GM12878 (cell line): Measurements from ENCODE around the gene DTX3. TPM values are rescaled to one million over a fixed set of nuclear protein-coding genes. Genes with fewer than 3 reads are reported as not detected.

Experiments used
- ATAC-seq: fragments of 200-7000 bp; cut with Tn5 transposase; 3 replicates; pipeline ENCODE4 v1.9.1; 2020; ENCODE audit warnings: mild to moderate bottlenecking, moderate library complexity
- BruUV-seq: library from RNA; stranded (reverse); fragments of 400-500 nt; replicated peaks from 2 replicates; lab custom pipeline; 2021; lab: Mats Ljungman, UMichigan
- CTCF ChIA-PET: fragments of 300-600 bp; sonication (Branson Sonifier 250); formaldehyde crosslinking; extraction: SDS; loops from one replicate; lab custom pipeline; 2021; ENCODE audit warnings: inconsistent platforms; lab: Yijun Ruan, JAX
- POLR2A ChIA-PET: fragments of 350-600 bp; formaldehyde crosslinking; extraction: SDS; loops from one replicate; lab custom pipeline; 2021; ENCODE audit warnings: inconsistent platforms; lab: Charles Lee
- RAD21 ChIA-PET: fragments of 300-600 bp; sonication (Branson Sonifier 250); formaldehyde crosslinking; loops from one replicate; lab custom pipeline; 2023; ENCODE audit warnings: antibody characterized with exemption; ENCODE audit not compliant: unreplicated experiment; lab: Charles Lee
- SMC1A ChIA-PET: fragments of 300-600 bp; sonication (Branson Sonifier 250); formaldehyde crosslinking; loops from one replicate; lab custom pipeline; 2023; ENCODE audit not compliant: unreplicated experiment, uncharacterized antibody; lab: Charles Lee
- DNase-seq: peaks from one replicate; pipeline ENCODE4 v3.0.0-alpha.2; 2011; ENCODE audit warnings: low read depth, low spot score
- FAIRE-seq: peaks from 3 replicates; lab custom pipeline; 2011; peaks lifted over from hg19 to GRCh38; lab: Jason Lieb, UNC
- H2AFZ ChIP-seq: 2 replicates; pipeline ENCODE4 v1.6.0; 2011; ENCODE audit warnings: low read depth, low read length, control low read depth; ENCODE audit not compliant: control insufficient read depth
- H3K27ac ChIP-seq: 2 replicates; pipeline ENCODE4 v1.5.1; 2011; ENCODE audit warnings: control low read depth; ENCODE audit not compliant: control insufficient read depth, insufficient read depth
- H3K27me3 ChIP-seq, 2 experiments: replicated peaks in 1 of 2; 2 replicates each; pipeline versions ENCODE4 v1.6.0 to v1.6.1; 2011; ENCODE audit warnings: low read length in 1 of 2; ENCODE audit not compliant: control insufficient read depth in 2 of 2, insufficient read depth in 2 of 2
- H3K36me3 ChIP-seq, 2 experiments: 2 replicates each; pipeline ENCODE4 v1.5.1; 2011; ENCODE audit warnings: low read length in 1 of 2; ENCODE audit not compliant: control insufficient read depth in 2 of 2, insufficient read depth in 2 of 2
- H3K4me1 ChIP-seq: 2 replicates; pipeline ENCODE4 v1.6.1; 2011; ENCODE audit warnings: mild to moderate bottlenecking, low read length, moderate library complexity, mixed read lengths; ENCODE audit not compliant: control insufficient read depth, insufficient read depth
- H3K4me2 ChIP-seq: 2 replicates; pipeline ENCODE4 v1.6.0; 2011; ENCODE audit warnings: control low read depth; ENCODE audit not compliant: control insufficient read depth, insufficient read depth
- H3K4me3 ChIP-seq: fragments of 200-600 bp; sonication (generic); 2 replicates; pipeline ENCODE4 v1.5.1; 2016
- H3K79me2 ChIP-seq: 2 replicates; pipeline ENCODE4 v1.6.0; 2011; ENCODE audit warnings: low read length; ENCODE audit not compliant: control insufficient read depth, insufficient read depth
- H3K9ac ChIP-seq: 2 replicates; pipeline ENCODE4 v1.8.0; 2011; ENCODE audit warnings: low read length, control low read depth, mixed read lengths; ENCODE audit not compliant: control insufficient read depth, insufficient read depth
- H3K9me3 ChIP-seq: replicated peaks from 3 replicates; pipeline ENCODE4 v1.5.1; 2011; ENCODE audit warnings: mild to moderate bottlenecking, low read length; ENCODE audit not compliant: control insufficient read depth, insufficient read depth
- H4K20me1 ChIP-seq: 2 replicates; pipeline ENCODE4 v1.6.0; 2011; ENCODE audit not compliant: control insufficient read depth, insufficient read depth
- ATF2 ChIP-seq: IDR thresholded peaks from 2 replicates; pipeline ENCODE4 v1.6.1; 2012; ENCODE audit warnings: low read length, inconsistent platforms
- CBX3 ChIP-seq: fragments of 200-600 bp; sonication (generic); IDR thresholded peaks from 2 replicates; pipeline ENCODE4 v1.6.1; 2016; ENCODE audit warnings: low read depth, borderline replicate concordance
- CTCF ChIP-seq, 3 experiments: IDR thresholded peaks in 2 of 3; conservative IDR thresholded peaks in 1 of 3; 2 replicates each; pipeline ENCODE4 v1.5.1; 2011; ENCODE audit warnings: low read depth in 3 of 3, low read length in 3 of 3, mild to moderate bottlenecking in 3 of 3, control low read depth in 2 of 3, moderate library complexity in 2 of 3, inconsistent platforms in 1 of 3, mixed read lengths in 1 of 3; ENCODE audit not compliant: control insufficient read depth in 2 of 3, insufficient read depth in 1 of 3; ENCODE audit errors: extremely low read depth in 1 of 3
- EZH2 ChIP-seq: IDR thresholded peaks from 2 replicates; pipeline ENCODE4 v1.6.1; 2012; ENCODE audit warnings: low read depth, mild to moderate bottlenecking, control low read depth, inconsistent platforms, low read length, borderline replicate concordance; ENCODE audit not compliant: control insufficient read depth
- HCFC1 ChIP-seq: fragments of 150-350 bp; IDR thresholded peaks from 2 replicates; pipeline ENCODE4 v1.6.1; 2014; ENCODE audit warnings: low read length
- IRF4 ChIP-seq: IDR thresholded peaks from 2 replicates; pipeline ENCODE4 v1.6.1; 2011; ENCODE audit warnings: low read depth, low read length
- NFXL1 ChIP-seq: fragments of 450-650 bp; IDR thresholded peaks from 2 replicates; pipeline ENCODE4 v1.6.1; 2017; ENCODE audit warnings: antibody characterized with exemption, mild to moderate bottlenecking, borderline replicate concordance
- PAX8 ChIP-seq: fragments of 450-650 bp; IDR thresholded peaks from 2 replicates; pipeline ENCODE4 v1.6.1; 2017; ENCODE audit warnings: mild to moderate bottlenecking, moderate library complexity
- RBBP5 ChIP-seq: fragments of 200-600 bp; sonication (generic); conservative IDR thresholded peaks from 2 replicates; pipeline ENCODE4 v1.6.1; 2016
- RCOR1 ChIP-seq: conservative IDR thresholded peaks from 2 replicates; pipeline ENCODE4 v1.6.1; 2012; ENCODE audit warnings: low read depth, low read length, improper control_type of control experiment
- RELB ChIP-seq: fragments of 450-650 bp; IDR thresholded peaks from 2 replicates; pipeline ENCODE4 v1.6.1; 2017; ENCODE audit warnings: low read depth, mild to moderate bottlenecking, moderate library complexity
- RFX5 ChIP-seq: IDR thresholded peaks from 2 replicates; pipeline ENCODE4 v1.6.1; 2011; ENCODE audit warnings: low read depth, low read length, improper control_type of control experiment
- SIX5 ChIP-seq: IDR thresholded peaks from 2 replicates; pipeline ENCODE4 v1.6.1; 2011; ENCODE audit warnings: mild to moderate bottlenecking, low read depth, low read length, moderate library complexity; ENCODE audit not compliant: severe bottlenecking
- STAT1 ChIP-seq: fragments of 450-650 bp; conservative IDR thresholded peaks from 2 replicates; pipeline ENCODE4 v1.6.1; 2014; ENCODE audit warnings: antibody characterized with exemption, mild to moderate bottlenecking
- SUZ12 ChIP-seq: fragments of 200-600 bp; sonication (generic); IDR thresholded peaks from one replicate; pipeline ENCODE4 v1.6.1; 2018; ENCODE audit warnings: antibody characterized with exemption, mild to moderate bottlenecking; ENCODE audit not compliant: unreplicated experiment
- WRNIP1 ChIP-seq: IDR thresholded peaks from 2 replicates; pipeline ENCODE4 v1.6.1; 2011; ENCODE audit warnings: low read depth, low read length, improper control_type of control experiment, borderline replicate concordance
- ZNF207 ChIP-seq: fragments of 450-650 bp; IDR thresholded peaks from 2 replicates; pipeline ENCODE4 v1.6.1; 2014; ENCODE audit warnings: antibody characterized with exemption, mild to moderate bottlenecking, borderline replicate concordance
- ZNF24 ChIP-seq: fragments of 450-650 bp; IDR thresholded peaks from 2 replicates; pipeline ENCODE4 v1.6.1; 2017; ENCODE audit warnings: antibody characterized with exemption, mild to moderate bottlenecking
- ZNF274 ChIP-seq: IDR thresholded peaks from one replicate; pipeline ENCODE4 v1.8.0; 2011; ENCODE audit not compliant: insufficient read length, insufficient read depth
- WGBS: methylation state at CpG from one replicate; pipeline ENCODE4 v1.1.6; 2016; ENCODE audit warnings: low lambda C conversion rate; ENCODE audit not compliant: insufficient replicate concordance, insufficient coverage; ENCODE audit errors: missing lambda C conversion rate; 5-methylcytosine and 5-hydroxymethylcytosine counted together
- in situ Hi-C: fragments of 300-500 bp; cut with MboI; formaldehyde crosslinking; loops from 9 replicates; pipeline ENCODE4 v1.14.3; 2018; ENCODE audit warnings: mixed read lengths
- intact Hi-C: fragments of 100-400 bp; cut with micrococcal nuclease; formaldehyde crosslinking; loops from one replicate; pipeline ENCODE4 v1.14.2; 2022; ENCODE audit not compliant: unreplicated experiment
- polyA plus RNA-seq, 11 experiments: library from polyadenylated mRNA; depleted of rRNA in 4 of 11; unstranded in 6 of 11; stranded (reverse) in 5 of 11; fragments of >200 nt; fragmentation: Nextera tagmentation in 4 of 11; fragmentation: Illumina TruSeq in 1 of 11; extraction: Ambion mirVana in 4 of 11; extraction: Trizol in 1 of 11; gene quantifications; 1 replicate in 1 of 11; 2 replicates in 10 of 11; pipeline versions ENCODE4 v1.2.1 to v1.2.3, GENCODE V29; 2011 to 2016; ENCODE audit warnings: inconsistent platforms in 2 of 11, missing spikeins in 2 of 11, low read depth in 1 of 11
- total RNA-seq, 4 experiments: library from RNA; depleted of rRNA in 3 of 4; stranded (reverse); fragments of >200 nt in 3 of 4; fragmentation: Illumina TruSeq in 1 of 4; extraction: Trizol in 1 of 4; gene quantifications; 2 replicates each; pipeline versions ENCODE4 v1.2.1 to v1.2.3, GENCODE V29; 2013 to 2021

Gene DTX3
- total and polyA plus RNA-seq, 10 of the 15 experiments (the other 5 are each of a cell fraction or from before 2014, with no cell fraction given): 1.1 to 13.6 (median 5.6) TPM

- no peak overlapping the region; the same call in 1 of the 2 replicates for H3K4me2 ChIP-seq
- H3K9me3 ChIP-seq: no peaks in the 10 kb centered on the region
- ChIA-PET CTCF (interaction anchor here (0.5 to 5.1 kb wide), 11 partner anchors 10 to 189 kb away, joined by 3 to 52 read pairs (median 4); partner anchors contain the start of gene OS9), POLR2A (interaction anchor here (1.1 to 2.0 kb wide), 5 partner anchors 7 to 68 kb away, joined by 3 to 9 read pairs (median 5); no protein-coding TSS in a partner anchor), RAD21 (interaction anchor here (0.6 to 2.3 kb wide), 4 partner anchors 13 to 22 kb away, joined by 3 to 8 read pairs (median 4); no protein-coding TSS in a partner anchor), SMC1A (interaction anchor here (1.0 to 2.8 kb wide), 8 partner anchors 9 to 149 kb away, joined by 3 to 15 read pairs (median 5); partner anchors contain the start of gene GLI1)
- in situ Hi-C loops (no loop called here), intact Hi-C loops (loop anchor here (5.0 kb wide), 1 partner anchor 100 kb away; the partner anchor contains the start of gene OS9)
- no TSS peak for BruUV-seq
- H3K27me3 ChIP-seq: no peaks in the 10 kb centered on the region
- H3K27ac ChIP-seq: no peak overlapping the region
- DNase-seq (no peak), FAIRE-seq (no peak), ATAC-seq (no peak)
- peaks cover 4% of the 10 kb centered on the region; the same call in 1 of the 2 replicates for H3K4me1 ChIP-seq
- no peak overlapping the region for H3K9ac ChIP-seq
- H3K36me3 ChIP-seq: no peaks in the 10 kb centered on the region
- WGBS: 77% methylated on average over 2 of the region's 2 CpGs
- H3K4me3 ChIP-seq: no peak overlapping the region
- no peak overlapping the region for H2AFZ ChIP-seq
- TF ChIP-seq NFXL1 (no peak), ATF2 (no peak), CTCF (IDR thresholded peaks at IDR 0.05 in 2 of 3, conservative IDR thresholded peaks at IDR 0.05 in 1 of 3; ENCODE audit: control insufficient read depth in 2 of 3, extremely low read depth in 1 of 3, insufficient read depth in 1 of 3, low read depth in 3 of 3, low read length in 3 of 3) (no peak), RCOR1 (no peak), RFX5 (no peak), ZNF274 (no peak), STAT1 (no peak), ZNF207 (no peak), SIX5 (no peak), RELB (no peak), HCFC1 (no peak), ZNF24 (no peak), SUZ12 (no peak), EZH2 (no peak), PAX8 (no peak), CBX3 (no peak), RBBP5 (no peak), IRF4 (no peak), WRNIP1 (no peak)
- peaks cover 7% of the 10 kb centered on the region for H3K79me2 ChIP-seq
- H4K20me1 ChIP-seq: no peaks in the 10 kb centered on the region
Observed at GRCh38 chr12:57592551-57593165, 12.0 kb upstream of the DTX3 start.
